Panc1 (cell line): ENCODE results near the gene TMEM163. TPM values are rescaled to one million over a fixed set of nuclear protein-coding genes. Genes with fewer than 3 reads are reported as not detected.

Source experiments
- ATAC-seq: fragments of 200-7000 bp; cut with Tn5 transposase; 2 replicates; pipeline ENCODE4 v1.9.1; 2020; ENCODE audit warnings: mild to moderate bottlenecking, moderate library complexity
- BruUV-seq: library from RNA; stranded (reverse); fragments of 400-500 nt; replicated peaks from 2 replicates; lab custom pipeline; 2021; lab: Mats Ljungman, UMichigan
- CTCF ChIA-PET: fragments of 300-600 bp; sonication (Branson Sonifier 250); formaldehyde crosslinking; loops from one replicate; lab custom pipeline; 2022; ENCODE audit warnings: antibody characterized with exemption; lab: Charles Lee
- POLR2A ChIA-PET: fragments of 300-600 bp; sonication (Branson Sonifier 250); formaldehyde crosslinking; loops from one replicate; lab custom pipeline; 2022; ENCODE audit warnings: antibody characterized with exemption; lab: Charles Lee
- DNase-seq: peaks from one replicate; pipeline ENCODE4 v3.0.0-alpha.2; 2010; ENCODE audit warnings: low read depth, low spot score
- H3K27ac ChIP-seq: 2 replicates; pipeline ENCODE4 v1.5.1; 2011; ENCODE audit warnings: mild to moderate bottlenecking, low read length, inconsistent platforms
- H3K27me3 ChIP-seq: fragments of 200-500 bp; sonication (Bioruptor generic); 2 replicates; pipeline ENCODE4 v1.6.0; 2014; ENCODE audit warnings: low read length, inconsistent platforms; ENCODE audit not compliant: control insufficient read depth, insufficient read depth
- H3K36me3 ChIP-seq: fragments of 200-500 bp; sonication (Bioruptor generic); 2 replicates; pipeline ENCODE4 v1.5.1; 2014; ENCODE audit warnings: inconsistent platforms, mild to moderate bottlenecking, low read length, moderate library complexity; ENCODE audit not compliant: control insufficient read depth, insufficient read depth
- H3K4me1 ChIP-seq: 2 replicates; pipeline ENCODE4 v1.5.1; 2011; ENCODE audit warnings: inconsistent platforms, mild to moderate bottlenecking, low read length, moderate library complexity; ENCODE audit not compliant: control insufficient read depth, insufficient read depth
- H3K4me3 ChIP-seq, 2 experiments: 2 replicates each; pipeline ENCODE4 v1.5.1; 2011 to 2012; ENCODE audit warnings: low read depth in 2 of 2, low read length in 2 of 2, mild to moderate bottlenecking in 2 of 2, inconsistent platforms in 1 of 2, moderate library complexity in 1 of 2
- H3K9me3 ChIP-seq: fragments of 200-500 bp; sonication (Bioruptor generic); 2 replicates; pipeline ENCODE4 v1.5.1; 2014; ENCODE audit warnings: low read depth, mild to moderate bottlenecking, inconsistent platforms, low read length, moderate library complexity; ENCODE audit not compliant: control insufficient read depth, insufficient read depth
- POLR2AphosphoS5 ChIP-seq: IDR thresholded peaks from 2 replicates; pipeline ENCODE4 v1.6.1; 2012; ENCODE audit warnings: mild to moderate bottlenecking, low read depth, low read length, moderate library complexity
- SIN3A ChIP-seq: IDR thresholded peaks from 2 replicates; pipeline ENCODE4 v1.6.1; 2012; ENCODE audit warnings: low read depth, mild to moderate bottlenecking, low read length, moderate library complexity, borderline replicate concordance; ENCODE audit not compliant: insufficient read depth
- TCF7L2 ChIP-seq: IDR thresholded peaks from 2 replicates; pipeline ENCODE4 v1.6.1; 2011; ENCODE audit warnings: mild to moderate bottlenecking, low read depth, low read length, inconsistent platforms
- in situ Hi-C: cut with HindIII; loops from 2 replicates; pipeline ENCODE4 v1.10.0; 2016; ENCODE audit warnings: low sequenced_read_pairs, low pct_unique_long_range_greater_than_20kb
- intact Hi-C: fragments of 100-400 bp; cut with micrococcal nuclease; formaldehyde crosslinking; loops from one replicate; pipeline ENCODE4 v1.10.0; 2022; ENCODE audit not compliant: unreplicated experiment
- total RNA-seq: library from RNA; stranded (reverse); gene quantifications from one replicate; pipeline ENCODE4 v1.2.1, GENCODE V29; 2021; ENCODE audit not compliant: unreplicated experiment
- TF ChIP-seq, protein P1 (sequence below), 2 experiments: IDR thresholded peaks; 2 replicates each; pipeline ENCODE4 v1.6.1; 2011 to 2012; ENCODE audit warnings: low read depth in 2 of 2, control low read depth in 1 of 2, low read length in 1 of 2, mild to moderate bottlenecking in 1 of 2, moderate library complexity in 1 of 2; ENCODE audit not compliant: insufficient read depth in 1 of 2
- TF ChIP-seq, protein P2 (sequence below): fragments of 450-650 bp; IDR thresholded peaks from 2 replicates; pipeline ENCODE4 v1.5.1; 2017; ENCODE audit warnings: mild to moderate bottlenecking

The TMEM163 gene
- total RNA-seq, 1 experiment from 2014 or later, result not detected

DNA sequence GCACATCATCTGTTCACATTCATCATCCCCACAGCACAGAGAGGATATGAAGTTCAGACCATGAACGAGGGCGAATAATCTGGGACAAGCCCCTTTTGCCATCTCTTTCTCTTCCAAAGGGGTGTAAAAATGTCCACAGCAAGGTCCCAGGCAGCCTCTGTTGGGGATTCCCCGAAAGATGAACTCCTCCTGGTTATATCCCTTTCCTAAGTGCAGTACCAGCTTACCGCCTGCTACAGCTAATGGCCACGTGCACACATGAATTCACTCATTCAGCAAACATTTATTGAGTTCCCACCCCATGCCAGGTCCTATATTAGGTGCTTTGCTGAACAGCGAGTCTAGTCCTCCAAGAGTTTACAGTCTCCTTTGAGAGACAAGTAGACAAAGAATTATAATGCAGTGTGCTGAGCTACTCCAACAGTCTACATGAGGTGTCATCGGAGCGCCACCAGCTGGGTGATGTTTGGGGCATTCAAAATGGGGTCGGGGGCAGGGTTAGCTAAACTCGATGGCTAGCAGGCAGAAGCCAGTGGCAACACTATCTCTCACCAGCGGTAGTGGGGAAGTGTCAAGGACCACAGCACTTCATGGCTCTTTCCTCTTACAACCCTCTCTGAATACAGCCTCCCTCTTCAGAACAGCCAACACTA is 228.9 kb downstream of the TMEM163 start:
- H3K4me1 ChIP-seq, result peaks cover 5% of the 10 kb centered on the region; the same call in 1 of the 2 replicates
- no peak for TF ChIP-seq TCF7L2
- TF ChIP-seq, protein P1, sequence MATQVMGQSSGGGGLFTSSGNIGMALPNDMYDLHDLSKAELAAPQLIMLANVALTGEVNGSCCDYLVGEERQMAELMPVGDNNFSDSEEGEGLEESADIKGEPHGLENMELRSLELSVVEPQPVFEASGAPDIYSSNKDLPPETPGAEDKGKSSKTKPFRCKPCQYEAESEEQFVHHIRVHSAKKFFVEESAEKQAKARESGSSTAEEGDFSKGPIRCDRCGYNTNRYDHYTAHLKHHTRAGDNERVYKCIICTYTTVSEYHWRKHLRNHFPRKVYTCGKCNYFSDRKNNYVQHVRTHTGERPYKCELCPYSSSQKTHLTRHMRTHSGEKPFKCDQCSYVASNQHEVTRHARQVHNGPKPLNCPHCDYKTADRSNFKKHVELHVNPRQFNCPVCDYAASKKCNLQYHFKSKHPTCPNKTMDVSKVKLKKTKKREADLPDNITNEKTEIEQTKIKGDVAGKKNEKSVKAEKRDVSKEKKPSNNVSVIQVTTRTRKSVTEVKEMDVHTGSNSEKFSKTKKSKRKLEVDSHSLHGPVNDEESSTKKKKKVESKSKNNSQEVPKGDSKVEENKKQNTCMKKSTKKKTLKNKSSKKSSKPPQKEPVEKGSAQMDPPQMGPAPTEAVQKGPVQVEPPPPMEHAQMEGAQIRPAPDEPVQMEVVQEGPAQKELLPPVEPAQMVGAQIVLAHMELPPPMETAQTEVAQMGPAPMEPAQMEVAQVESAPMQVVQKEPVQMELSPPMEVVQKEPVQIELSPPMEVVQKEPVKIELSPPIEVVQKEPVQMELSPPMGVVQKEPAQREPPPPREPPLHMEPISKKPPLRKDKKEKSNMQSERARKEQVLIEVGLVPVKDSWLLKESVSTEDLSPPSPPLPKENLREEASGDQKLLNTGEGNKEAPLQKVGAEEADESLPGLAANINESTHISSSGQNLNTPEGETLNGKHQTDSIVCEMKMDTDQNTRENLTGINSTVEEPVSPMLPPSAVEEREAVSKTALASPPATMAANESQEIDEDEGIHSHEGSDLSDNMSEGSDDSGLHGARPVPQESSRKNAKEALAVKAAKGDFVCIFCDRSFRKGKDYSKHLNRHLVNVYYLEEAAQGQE (IDR thresholded peaks at IDR 0.05; ENCODE audit: insufficient read depth in 1 of 2, low read depth in 2 of 2, low read length in 1 of 2), result no peak
- TF ChIP-seq, protein P2, sequence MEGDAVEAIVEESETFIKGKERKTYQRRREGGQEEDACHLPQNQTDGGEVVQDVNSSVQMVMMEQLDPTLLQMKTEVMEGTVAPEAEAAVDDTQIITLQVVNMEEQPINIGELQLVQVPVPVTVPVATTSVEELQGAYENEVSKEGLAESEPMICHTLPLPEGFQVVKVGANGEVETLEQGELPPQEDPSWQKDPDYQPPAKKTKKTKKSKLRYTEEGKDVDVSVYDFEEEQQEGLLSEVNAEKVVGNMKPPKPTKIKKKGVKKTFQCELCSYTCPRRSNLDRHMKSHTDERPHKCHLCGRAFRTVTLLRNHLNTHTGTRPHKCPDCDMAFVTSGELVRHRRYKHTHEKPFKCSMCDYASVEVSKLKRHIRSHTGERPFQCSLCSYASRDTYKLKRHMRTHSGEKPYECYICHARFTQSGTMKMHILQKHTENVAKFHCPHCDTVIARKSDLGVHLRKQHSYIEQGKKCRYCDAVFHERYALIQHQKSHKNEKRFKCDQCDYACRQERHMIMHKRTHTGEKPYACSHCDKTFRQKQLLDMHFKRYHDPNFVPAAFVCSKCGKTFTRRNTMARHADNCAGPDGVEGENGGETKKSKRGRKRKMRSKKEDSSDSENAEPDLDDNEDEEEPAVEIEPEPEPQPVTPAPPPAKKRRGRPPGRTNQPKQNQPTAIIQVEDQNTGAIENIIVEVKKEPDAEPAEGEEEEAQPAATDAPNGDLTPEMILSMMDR, result no peak
- no peak for TF ChIP-seq POLR2AphosphoS5
- no peak for TF ChIP-seq SIN3A
- no TSS peak for BruUV-seq
- H3K4me3 ChIP-seq, result no peak overlapping the region
- no peak for ATAC-seq
- no peak overlapping the region for H3K27ac ChIP-seq
- POLR2A ChIA-PET, result no interaction called here
- H3K36me3 ChIP-seq, result no peaks in the 10 kb centered on the region
- no peaks in the 10 kb centered on the region for H3K9me3 ChIP-seq
- no peak for DNase-seq
- CTCF ChIA-PET, result no interaction called here
- peaks cover 21% of the 10 kb centered on the region for H3K27me3 ChIP-seq
- in situ Hi-C loops (no loop called here), intact Hi-C loops (no loop called here)

DNA sequence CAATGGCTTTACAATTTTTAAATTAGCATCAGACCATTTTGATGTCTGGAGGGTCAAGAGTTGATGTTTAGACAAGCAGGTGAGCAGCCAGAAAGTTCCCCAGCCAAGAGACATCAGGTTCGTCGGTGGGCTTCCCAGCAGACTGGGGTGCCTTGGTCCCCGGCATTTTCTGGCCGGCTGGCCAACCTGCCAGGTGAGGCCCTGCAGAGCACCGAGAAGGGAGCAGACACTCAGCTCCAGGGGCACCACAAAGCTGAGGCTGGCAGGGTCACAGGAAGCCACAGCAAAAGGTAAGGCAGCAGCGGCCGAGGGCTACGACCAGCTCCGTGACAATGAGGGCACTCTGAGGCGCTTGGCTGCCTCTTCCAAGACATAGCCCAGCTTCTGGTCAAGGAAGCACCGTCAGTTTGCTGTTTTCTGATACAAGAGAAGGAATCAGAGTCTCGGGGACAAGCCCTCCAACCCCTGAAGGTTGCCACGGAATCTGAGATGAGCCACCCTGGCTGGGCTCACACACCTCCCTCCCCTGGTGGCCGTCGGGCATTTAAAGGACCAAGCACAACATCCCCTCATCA is 235.9 kb downstream of the TMEM163 start:
- Histone ChIP-seq H3K27me3 (peaks cover 10% of the 10 kb centered on the region), H3K27ac (no peak overlapping the region), H3K4me1 (no peaks in the 10 kb centered on the region), H3K4me3 (no peak overlapping the region), H3K36me3 (no peaks in the 10 kb centered on the region), H3K9me3 (no peaks in the 10 kb centered on the region)
- POLR2A ChIA-PET, result no interaction called here
- TF ChIP-seq, protein P2, result no peak
- TF ChIP-seq POLR2AphosphoS5 (no peak), SIN3A (no peak), TCF7L2 (no peak)
- TF ChIP-seq, protein P1 (IDR thresholded peaks at IDR 0.05; ENCODE audit: insufficient read depth in 1 of 2, low read depth in 2 of 2, low read length in 1 of 2), result no peak
- DNase-seq, result no peak
- CTCF ChIA-PET, result no interaction called here
- no TSS peak for BruUV-seq
- in situ Hi-C loops (no loop called here), intact Hi-C loops (no loop called here)
- no peak for ATAC-seq
